ENCODE measurements around the gene MYPOP. TPM values are rescaled to one million over a fixed set of nuclear protein-coding genes. Genes with fewer than 3 reads are reported as not detected.

MYPOP gene
- total and polyA plus RNA-seq, 2 of the 13 experiments (the other 11 are each of a cell fraction or from before 2014, with no cell fraction given): 2.3 to 2.7 TPM

DNA sequence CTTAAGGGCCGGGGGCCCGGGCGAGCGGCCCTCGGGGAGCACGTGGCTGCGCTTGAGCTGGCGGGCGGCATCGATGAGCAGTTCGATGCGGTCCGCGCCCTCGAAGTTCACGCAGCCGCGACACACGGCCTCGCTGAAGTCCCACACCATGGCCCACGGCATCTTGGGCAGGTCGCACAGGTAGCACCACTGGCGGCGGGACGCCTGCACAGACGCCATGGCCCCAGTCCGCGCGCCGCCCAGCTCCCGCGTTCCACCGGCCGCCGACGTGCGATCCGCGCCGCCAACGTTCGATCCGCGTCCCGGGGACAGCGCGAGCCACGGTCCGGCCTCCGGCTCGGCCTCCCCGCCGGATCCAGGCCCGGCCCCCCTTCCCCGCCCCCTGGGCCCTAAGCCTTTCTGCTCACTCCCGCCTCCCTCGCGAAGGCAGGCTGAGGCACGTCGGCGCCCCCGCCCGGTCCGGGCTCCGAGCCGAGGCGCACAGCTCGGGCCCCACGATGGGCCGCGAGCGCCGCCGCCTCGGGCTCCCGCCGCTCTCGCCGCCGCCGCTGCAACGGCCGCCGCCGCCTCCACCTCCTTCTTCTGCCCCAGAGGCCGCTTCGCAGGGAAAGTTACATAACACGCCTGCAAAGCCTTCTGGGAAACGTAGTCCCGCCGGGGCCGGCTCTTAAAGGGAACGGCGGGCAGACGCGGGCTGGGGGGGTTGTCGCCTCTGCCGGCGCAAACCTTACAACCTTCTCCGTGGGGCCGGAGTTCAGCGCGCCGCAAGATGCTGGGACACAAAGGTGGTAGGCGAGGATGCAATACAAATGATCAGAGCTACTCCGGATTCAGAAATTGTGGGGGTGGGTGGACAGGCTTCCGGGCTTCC lies 16.6 kb downstream of the MYPOP start, which contains the start of gene IRF2BP1 (continued):
- TF ChIP-seq ZNF879 (CRISPR knock-in tag; IDR thresholded peaks at IDR 0.05) (0 out of 2 replicates have a peak, but pooled peaks have one; percentile 69), ZBTB3 (CRISPR knock-in tag; IDR thresholded peaks at IDR 0.05; ENCODE audit: borderline replicate concordance, low read depth) (no peak), SRY (CRISPR knock-in tag; IDR thresholded peaks at IDR 0.05) (0 out of 2 replicates have a peak, but pooled peaks have one; percentile 63), ZNF143 (CRISPR knock-in tag; IDR thresholded peaks at IDR 0.05) (peak; percentile 89), YY1 (IDR thresholded peaks at IDR 0.05; ENCODE audit: insufficient read depth, insufficient replicate concordance, low read depth, low read length) (peak; percentile 75), ZNF232 (CRISPR knock-in tag; IDR thresholded peaks at IDR 0.05; ENCODE audit: borderline replicate concordance) (no peak; the same call in 1 of the 2 replicates)
- TF ChIP-seq, protein P1, sequence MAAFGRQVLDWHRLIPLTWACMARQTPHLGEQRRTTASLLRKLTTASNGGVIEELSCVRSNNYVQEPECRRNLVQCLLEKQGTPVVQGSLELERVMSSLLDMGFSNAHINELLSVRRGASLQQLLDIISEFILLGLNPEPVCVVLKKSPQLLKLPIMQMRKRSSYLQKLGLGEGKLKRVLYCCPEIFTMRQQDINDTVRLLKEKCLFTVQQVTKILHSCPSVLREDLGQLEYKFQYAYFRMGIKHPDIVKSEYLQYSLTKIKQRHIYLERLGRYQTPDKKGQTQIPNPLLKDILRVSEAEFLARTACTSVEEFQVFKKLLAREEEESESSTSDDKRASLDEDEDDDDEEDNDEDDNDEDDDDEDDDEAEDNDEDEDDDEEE (CRISPR knock-in tag; IDR thresholded peaks at IDR 0.05): 0 out of 2 replicates have a peak, but pooled peaks have one; percentile 71
- TF ChIP-seq, protein P2, sequence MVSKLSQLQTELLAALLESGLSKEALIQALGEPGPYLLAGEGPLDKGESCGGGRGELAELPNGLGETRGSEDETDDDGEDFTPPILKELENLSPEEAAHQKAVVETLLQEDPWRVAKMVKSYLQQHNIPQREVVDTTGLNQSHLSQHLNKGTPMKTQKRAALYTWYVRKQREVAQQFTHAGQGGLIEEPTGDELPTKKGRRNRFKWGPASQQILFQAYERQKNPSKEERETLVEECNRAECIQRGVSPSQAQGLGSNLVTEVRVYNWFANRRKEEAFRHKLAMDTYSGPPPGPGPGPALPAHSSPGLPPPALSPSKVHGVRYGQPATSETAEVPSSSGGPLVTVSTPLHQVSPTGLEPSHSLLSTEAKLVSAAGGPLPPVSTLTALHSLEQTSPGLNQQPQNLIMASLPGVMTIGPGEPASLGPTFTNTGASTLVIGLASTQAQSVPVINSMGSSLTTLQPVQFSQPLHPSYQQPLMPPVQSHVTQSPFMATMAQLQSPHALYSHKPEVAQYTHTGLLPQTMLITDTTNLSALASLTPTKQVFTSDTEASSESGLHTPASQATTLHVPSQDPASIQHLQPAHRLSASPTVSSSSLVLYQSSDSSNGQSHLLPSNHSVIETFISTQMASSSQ (IDR thresholded peaks at IDR 0.05; ENCODE audit: low read depth): peak; percentile 39; the same call in 1 of the 2 replicates
- TF ChIP-seq, protein P2 (CRISPR knock-in tag; IDR thresholded peaks at IDR 0.05; ENCODE audit: borderline replicate concordance): 0 out of 2 replicates have a peak, but pooled peaks have one; percentile 2
- TF ChIP-seq, protein P3, sequence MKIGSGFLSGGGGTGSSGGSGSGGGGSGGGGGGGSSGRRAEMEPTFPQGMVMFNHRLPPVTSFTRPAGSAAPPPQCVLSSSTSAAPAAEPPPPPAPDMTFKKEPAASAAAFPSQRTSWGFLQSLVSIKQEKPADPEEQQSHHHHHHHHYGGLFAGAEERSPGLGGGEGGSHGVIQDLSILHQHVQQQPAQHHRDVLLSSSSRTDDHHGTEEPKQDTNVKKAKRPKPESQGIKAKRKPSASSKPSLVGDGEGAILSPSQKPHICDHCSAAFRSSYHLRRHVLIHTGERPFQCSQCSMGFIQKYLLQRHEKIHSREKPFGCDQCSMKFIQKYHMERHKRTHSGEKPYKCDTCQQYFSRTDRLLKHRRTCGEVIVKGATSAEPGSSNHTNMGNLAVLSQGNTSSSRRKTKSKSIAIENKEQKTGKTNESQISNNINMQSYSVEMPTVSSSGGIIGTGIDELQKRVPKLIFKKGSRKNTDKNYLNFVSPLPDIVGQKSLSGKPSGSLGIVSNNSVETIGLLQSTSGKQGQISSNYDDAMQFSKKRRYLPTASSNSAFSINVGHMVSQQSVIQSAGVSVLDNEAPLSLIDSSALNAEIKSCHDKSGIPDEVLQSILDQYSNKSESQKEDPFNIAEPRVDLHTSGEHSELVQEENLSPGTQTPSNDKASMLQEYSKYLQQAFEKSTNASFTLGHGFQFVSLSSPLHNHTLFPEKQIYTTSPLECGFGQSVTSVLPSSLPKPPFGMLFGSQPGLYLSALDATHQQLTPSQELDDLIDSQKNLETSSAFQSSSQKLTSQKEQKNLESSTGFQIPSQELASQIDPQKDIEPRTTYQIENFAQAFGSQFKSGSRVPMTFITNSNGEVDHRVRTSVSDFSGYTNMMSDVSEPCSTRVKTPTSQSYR (CRISPR knock-in tag; IDR thresholded peaks at IDR 0.05; ENCODE audit: borderline replicate concordance): peak; percentile 10; the same call in 1 of the 2 replicates
- TF ChIP-seq, protein P4, sequence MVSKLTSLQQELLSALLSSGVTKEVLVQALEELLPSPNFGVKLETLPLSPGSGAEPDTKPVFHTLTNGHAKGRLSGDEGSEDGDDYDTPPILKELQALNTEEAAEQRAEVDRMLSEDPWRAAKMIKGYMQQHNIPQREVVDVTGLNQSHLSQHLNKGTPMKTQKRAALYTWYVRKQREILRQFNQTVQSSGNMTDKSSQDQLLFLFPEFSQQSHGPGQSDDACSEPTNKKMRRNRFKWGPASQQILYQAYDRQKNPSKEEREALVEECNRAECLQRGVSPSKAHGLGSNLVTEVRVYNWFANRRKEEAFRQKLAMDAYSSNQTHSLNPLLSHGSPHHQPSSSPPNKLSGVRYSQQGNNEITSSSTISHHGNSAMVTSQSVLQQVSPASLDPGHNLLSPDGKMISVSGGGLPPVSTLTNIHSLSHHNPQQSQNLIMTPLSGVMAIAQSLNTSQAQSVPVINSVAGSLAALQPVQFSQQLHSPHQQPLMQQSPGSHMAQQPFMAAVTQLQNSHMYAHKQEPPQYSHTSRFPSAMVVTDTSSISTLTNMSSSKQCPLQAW (CRISPR knock-in tag; IDR thresholded peaks at IDR 0.05): peak; percentile 18; the same call in 1 of the 2 replicates
